Measurements from ENCODE around the gene KDELR3.
A peak's percentile ranks its signal among the peaks of the same experiment; 100 is the strongest.

The KDELR3 gene

DNA sequence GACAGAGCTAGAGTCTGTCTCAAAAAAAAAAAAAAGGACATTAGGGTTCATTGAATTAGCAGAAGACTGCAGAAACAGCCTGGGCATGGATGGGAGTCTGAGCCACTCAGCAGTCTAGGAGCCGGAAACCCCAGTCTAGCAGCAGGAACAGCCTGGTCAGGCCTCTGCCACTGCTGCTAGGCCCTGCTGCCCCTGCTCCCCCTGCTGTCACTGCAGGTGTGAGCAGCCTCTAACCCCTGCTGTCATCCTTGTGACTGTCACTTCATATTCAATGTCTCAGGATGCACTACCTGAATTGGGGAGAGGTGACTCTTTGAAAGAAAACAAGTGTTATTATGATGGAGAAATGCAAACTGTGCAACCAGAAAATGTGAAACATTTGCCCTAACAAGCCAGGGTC lies 45.2 kb downstream of the KDELR3 start:
- no peak overlapping the region for H3K27ac ChIP-seq
- no peak for TF ChIP-seq ZFX (IDR thresholded peaks at IDR 0.05; ENCODE audit: borderline replicate concordance)
- TF ChIP-seq CTCF (IDR thresholded peaks at IDR 0.05): peak; percentile 28; the same call in 1 of the 2 replicates

- H3K27ac ChIP-seq: no peak overlapping the region
- no peak for TF ChIP-seq CTCF (IDR thresholded peaks at IDR 0.05)
- no peak for TF ChIP-seq ZFX (IDR thresholded peaks at IDR 0.05; ENCODE audit: borderline replicate concordance)
These were observed 50.7 kb downstream of the KDELR3 start for GRCh38 chr22:38518620-38519019.

- H3K27ac ChIP-seq: no peak overlapping the region
- no peak for TF ChIP-seq CTCF (IDR thresholded peaks at IDR 0.05)
These were observed 51.8 kb downstream of the KDELR3 start for GRCh38 chr22:38519453-38520250.

DNA sequence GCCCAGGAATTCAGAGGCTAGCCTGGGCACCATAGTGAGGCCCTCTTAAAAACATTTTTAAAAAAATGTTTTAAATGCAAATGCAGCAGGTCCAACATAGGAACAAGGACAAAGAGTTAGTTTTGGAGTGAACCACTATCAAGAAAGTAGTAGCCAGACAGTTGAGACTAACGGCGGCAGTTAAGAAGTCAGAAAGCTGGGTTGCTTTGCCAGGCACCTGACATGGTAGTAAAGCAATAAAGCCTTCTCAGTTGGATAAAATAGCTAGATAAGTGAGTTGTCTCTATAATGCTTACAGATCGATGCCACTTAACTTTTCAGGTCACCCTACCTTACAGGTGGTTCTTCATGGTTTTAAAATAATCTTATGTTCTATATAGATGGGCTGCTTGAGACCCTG lies 55.1 kb downstream of the KDELR3 start:
- no peak for TF ChIP-seq CTCF (IDR thresholded peaks at IDR 0.05)
- TF ChIP-seq ZFX (IDR thresholded peaks at IDR 0.05; ENCODE audit: borderline replicate concordance): no peak

DNA sequence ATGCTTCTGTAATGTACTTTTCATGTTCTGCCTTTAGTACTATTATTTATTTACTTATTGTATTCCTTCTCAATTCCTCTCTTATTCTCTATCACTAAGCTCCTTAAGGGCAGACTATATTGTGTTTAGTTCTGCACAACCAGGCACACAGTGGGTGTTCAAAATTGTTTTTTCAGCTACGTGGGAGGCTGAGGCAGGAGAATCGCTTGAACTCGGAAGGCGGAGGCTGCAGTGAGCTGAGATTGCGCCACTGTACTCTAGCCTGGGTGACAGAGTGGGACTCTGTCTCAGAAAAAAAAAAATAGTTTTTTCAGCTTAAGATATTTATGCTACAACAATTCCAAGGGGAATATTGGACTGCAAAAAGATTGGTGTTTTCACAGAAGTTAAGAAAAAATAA lies 55.6 kb downstream of the KDELR3 start:
- no peak overlapping the region for H3K27ac ChIP-seq
- no peak for TF ChIP-seq ZFX (IDR thresholded peaks at IDR 0.05; ENCODE audit: borderline replicate concordance)
- TF ChIP-seq CTCF (IDR thresholded peaks at IDR 0.05): no peak

More for the DNA sequence above, 55.1 kb downstream of the KDELR3 start:
- H3K27ac ChIP-seq: no peak overlapping the region

DNA sequence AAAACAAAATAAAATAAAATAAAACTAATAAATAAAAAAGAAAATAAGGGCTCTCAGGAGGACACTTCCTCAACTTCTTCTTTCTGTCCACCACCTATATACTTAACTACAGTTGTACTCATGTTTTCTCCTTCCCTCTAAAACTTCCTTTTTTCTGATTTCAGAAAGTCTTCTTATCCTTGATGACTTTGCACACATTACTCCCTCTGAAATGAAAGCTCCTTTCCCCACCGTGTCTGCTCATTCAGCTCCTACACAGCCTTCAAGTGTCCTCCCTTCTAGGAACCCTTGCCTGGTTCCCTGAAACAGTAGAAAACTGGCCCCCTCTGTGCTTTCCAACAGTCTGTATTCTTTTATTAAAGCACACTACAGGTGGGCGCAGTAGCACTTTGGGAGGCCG lies 56.5 kb downstream of the KDELR3 start:
- TF ChIP-seq ZFX (IDR thresholded peaks at IDR 0.05; ENCODE audit: borderline replicate concordance) (no peak), CTCF (IDR thresholded peaks at IDR 0.05) (no peak)
- no peak overlapping the region for H3K27ac ChIP-seq

DNA sequence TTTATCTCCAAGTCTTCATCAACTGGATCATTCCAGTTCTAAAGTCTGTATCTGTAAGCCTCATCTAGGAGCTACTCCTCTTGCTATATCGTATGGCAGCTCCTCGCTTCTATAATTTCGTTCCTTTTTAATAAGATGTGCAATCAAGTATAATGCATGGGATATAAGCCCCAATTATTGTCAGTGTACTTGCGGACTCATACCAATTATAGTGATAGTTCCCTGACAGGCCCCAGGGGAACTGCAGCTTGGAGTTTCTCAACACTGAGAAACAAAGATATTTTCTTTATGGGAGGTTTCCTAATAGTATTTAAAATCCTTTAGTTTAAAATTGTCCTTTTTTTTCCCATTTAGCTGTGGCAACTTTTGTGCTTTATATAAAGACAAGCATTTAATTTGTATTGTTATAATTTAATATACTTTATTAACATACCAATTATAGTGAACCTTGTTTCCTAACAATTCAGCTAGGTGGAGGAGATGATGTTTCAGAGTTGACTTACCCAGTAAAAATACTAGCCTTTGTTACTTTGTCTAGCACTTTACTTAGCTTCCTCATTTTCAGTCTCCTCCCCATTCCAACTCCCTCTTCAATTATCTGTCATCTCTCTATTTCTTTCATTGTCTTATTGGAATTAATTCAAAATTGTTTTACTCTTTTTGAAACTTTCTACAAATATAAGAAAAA lies 63.5 kb downstream of the KDELR3 start:
- H3K27ac ChIP-seq: no peak overlapping the region
- TF ChIP-seq CTCF (IDR thresholded peaks at IDR 0.05): no peak

All from 22Rv1 (cell line).